Nephron progenitor cell (in vitro differentiated cells): ENCODE results near the gene TGFBRAP1.
A peak's percentile ranks its signal among the peaks of the same experiment; 100 is the strongest.

Experiments
- DNase-seq: peaks from one replicate; pipeline ENCODE4 v3.0.0; 2021
- H3K27ac Mint-ChIP-seq: 2 replicates; pipeline ENCODE4 v1.8.0; 2021; ENCODE audit warnings: mild to moderate bottlenecking, moderate library complexity, mixed read lengths
- H3K27me3 Mint-ChIP-seq: 2 replicates; pipeline ENCODE4 v1.8.0; 2021; ENCODE audit warnings: mild to moderate bottlenecking, low read depth, mixed read lengths; ENCODE audit not compliant: poor library complexity
- H3K36me3 Mint-ChIP-seq: 2 replicates; pipeline ENCODE4 v1.8.0; 2021; ENCODE audit warnings: low read depth, mixed read lengths
- H3K4me1 Mint-ChIP-seq: 2 replicates; pipeline ENCODE4 v1.8.0; 2021; ENCODE audit warnings: mixed read lengths
- H3K4me3 Mint-ChIP-seq: 2 replicates; pipeline ENCODE4 v1.8.0; 2021; ENCODE audit warnings: mild to moderate bottlenecking, moderate library complexity, mixed read lengths
- H3K9me3 Mint-ChIP-seq: 2 replicates; pipeline ENCODE4 v1.8.0; 2021; ENCODE audit warnings: mild to moderate bottlenecking, moderate library complexity, mixed read lengths
- TF ChIP-seq, protein P1 (sequence below): fragments of 200-600 bp; sonication (generic); IDR thresholded peaks from 2 replicates; pipeline ENCODE4 v1.5.0; 2021; ENCODE audit warnings: antibody characterized with exemption

Gene TGFBRAP1

DNA sequence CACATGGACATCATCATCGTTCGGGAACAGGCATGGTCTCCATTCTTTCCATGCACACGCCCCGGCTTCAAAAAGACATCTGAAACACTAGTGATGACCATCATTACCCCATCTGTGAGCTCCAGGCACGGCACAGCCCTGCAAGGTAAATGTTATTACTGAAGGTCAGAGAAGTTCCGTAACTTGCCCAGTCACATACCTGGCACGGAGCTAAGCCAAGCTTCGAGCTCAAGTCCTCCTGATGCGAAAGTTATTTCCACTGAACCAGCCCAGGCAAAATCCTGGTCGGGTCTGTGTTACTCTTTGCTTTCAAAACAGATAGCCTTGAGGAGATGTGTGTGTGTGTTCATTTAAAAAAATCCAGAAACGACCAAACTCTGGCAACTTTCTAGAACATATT, 46.5 kb upstream of the TGFBRAP1 start:
- Mint-ChIP-seq H3K27me3 (no peaks in the 10 kb centered on the region), H3K36me3 (peaks cover 20% of the 10 kb centered on the region), H3K4me3 (no peak overlapping the region), H3K27ac (no peak overlapping the region), H3K4me1 (peaks cover 37% of the 10 kb centered on the region), H3K9me3 (no peaks in the 10 kb centered on the region)
- TF ChIP-seq, protein P1, sequence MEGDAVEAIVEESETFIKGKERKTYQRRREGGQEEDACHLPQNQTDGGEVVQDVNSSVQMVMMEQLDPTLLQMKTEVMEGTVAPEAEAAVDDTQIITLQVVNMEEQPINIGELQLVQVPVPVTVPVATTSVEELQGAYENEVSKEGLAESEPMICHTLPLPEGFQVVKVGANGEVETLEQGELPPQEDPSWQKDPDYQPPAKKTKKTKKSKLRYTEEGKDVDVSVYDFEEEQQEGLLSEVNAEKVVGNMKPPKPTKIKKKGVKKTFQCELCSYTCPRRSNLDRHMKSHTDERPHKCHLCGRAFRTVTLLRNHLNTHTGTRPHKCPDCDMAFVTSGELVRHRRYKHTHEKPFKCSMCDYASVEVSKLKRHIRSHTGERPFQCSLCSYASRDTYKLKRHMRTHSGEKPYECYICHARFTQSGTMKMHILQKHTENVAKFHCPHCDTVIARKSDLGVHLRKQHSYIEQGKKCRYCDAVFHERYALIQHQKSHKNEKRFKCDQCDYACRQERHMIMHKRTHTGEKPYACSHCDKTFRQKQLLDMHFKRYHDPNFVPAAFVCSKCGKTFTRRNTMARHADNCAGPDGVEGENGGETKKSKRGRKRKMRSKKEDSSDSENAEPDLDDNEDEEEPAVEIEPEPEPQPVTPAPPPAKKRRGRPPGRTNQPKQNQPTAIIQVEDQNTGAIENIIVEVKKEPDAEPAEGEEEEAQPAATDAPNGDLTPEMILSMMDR, result no peak
- DNase-seq, result no peak

DNA sequence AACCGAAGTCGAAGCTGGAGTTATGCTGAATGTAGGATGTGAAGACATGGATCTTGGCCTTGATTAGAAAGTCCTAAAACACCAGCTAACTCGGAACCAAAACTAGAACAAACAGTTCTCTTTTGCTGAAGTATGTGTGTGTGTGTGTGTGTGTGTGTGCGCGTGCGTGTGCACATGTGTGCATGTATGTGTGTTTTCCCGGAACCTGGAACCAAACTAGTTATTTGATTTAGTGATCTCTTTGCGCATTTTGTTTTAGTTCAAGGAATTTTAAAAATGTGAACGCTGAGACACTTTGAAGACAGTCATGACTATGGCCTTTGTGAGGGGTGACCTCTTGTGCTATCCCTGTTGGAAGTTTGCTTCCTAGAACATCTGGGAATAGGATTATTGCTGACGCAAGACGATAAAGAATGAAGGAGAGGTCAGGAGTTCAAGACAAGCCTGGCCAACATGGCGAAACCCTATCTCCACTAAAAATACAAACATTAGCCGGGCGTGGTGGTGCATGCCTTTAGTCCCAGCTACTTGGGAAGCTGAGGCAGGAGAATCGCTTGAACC, 45.5 kb upstream of the TGFBRAP1 start:
- Mint-ChIP-seq H3K9me3 (no peaks in the 10 kb centered on the region), H3K4me3 (no peak overlapping the region), H3K27ac (peak overlapping the region; percentile 32), H3K4me1 (peaks cover 38% of the 10 kb centered on the region), H3K36me3 (peaks cover 21% of the 10 kb centered on the region), H3K27me3 (no peaks in the 10 kb centered on the region)
- DNase-seq, result no peak
- TF ChIP-seq, protein P1, result no peak

DNA sequence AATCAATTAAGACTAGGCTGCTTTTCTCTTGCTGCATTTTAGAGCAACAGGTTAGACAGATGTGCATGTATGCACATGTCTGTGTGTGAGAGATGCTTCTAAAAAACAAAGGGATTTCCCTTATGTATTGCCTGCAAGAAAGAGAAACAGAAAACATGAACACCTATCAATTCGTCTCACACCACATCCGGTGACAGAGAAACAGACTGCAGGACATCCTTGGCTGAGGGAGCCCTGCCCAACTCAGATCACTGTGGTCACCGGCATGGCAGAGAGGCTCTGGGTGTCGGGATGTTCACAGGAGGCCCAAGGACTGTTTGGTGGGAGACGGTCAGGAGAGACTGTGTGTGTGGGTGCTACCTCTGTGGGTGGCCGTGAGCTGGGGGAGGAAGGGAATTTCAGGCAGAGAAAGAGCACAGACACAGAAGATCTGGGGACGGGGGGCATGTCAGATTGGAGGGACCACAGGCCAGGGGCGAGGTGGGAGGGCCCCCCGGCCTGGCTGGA, 44.4 kb upstream of the TGFBRAP1 start:
- peak overlapping the region; percentile 31 for H3K27ac Mint-ChIP-seq

DNA sequence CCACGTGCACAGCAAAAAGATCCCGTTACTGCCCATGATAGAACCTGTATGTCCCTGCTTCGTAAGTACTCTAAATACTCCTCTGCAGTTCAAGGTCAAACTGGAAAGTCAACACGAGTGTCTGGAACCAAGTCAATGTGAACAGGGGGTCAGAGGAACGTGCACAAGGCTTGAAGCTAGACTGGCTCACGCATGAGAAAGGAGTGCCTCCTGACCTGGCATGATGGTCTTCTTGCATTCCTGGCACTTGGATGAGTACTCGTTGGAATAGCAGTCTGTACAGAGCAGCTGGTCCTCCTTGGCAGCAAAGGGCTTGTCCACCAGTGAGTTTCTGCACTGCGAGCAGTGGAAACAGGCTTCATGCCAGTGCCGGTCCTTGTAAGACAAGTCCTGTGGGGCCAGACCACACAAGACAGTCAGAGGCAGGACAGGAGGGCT, 43.8 kb upstream of the TGFBRAP1 start:
- no peaks in the 10 kb centered on the region for H3K9me3 Mint-ChIP-seq
- peaks cover 27% of the 10 kb centered on the region for H3K36me3 Mint-ChIP-seq
- no peak for DNase-seq
- no peak overlapping the region for H3K4me3 Mint-ChIP-seq
- H3K27me3 Mint-ChIP-seq, result no peaks in the 10 kb centered on the region
- peaks cover 35% of the 10 kb centered on the region for H3K4me1 Mint-ChIP-seq
- TF ChIP-seq, protein P1, result no peak
- H3K27ac Mint-ChIP-seq, result peak overlapping the region; percentile 8

More for the DNA sequence above, 44.4 kb upstream of the TGFBRAP1 start:
- TF ChIP-seq, protein P1, result no peak
- no peak overlapping the region for H3K4me3 Mint-ChIP-seq
- no peaks in the 10 kb centered on the region for H3K9me3 Mint-ChIP-seq
- DNase-seq, result no peak
- no peaks in the 10 kb centered on the region for H3K27me3 Mint-ChIP-seq
- H3K4me1 Mint-ChIP-seq, result peaks cover 39% of the 10 kb centered on the region
- peaks cover 27% of the 10 kb centered on the region for H3K36me3 Mint-ChIP-seq

DNA sequence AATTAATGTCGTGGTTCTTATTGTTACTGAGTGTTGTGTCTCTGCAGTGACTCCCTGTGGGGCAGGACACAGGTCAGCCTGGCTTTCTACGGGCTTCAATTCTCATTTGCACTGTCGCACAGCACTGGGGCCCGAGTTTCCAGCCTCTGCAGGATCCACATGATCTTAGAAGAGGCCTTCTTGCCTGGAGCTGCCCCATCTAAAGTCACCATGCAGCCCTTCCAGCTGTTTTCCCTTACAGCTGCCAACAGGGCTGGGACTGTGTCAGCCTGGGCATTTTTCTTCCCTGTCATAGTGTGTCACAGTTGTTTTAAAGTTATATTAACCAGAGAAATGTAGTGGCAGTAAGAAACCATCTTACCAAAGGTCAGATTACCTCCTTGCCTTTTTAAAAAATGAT, 42.3 kb upstream of the TGFBRAP1 start:
- H3K9me3 Mint-ChIP-seq, result no peaks in the 10 kb centered on the region
- peaks cover 32% of the 10 kb centered on the region for H3K36me3 Mint-ChIP-seq
- peaks cover 33% of the 10 kb centered on the region for H3K4me1 Mint-ChIP-seq
- no peak overlapping the region for H3K27ac Mint-ChIP-seq
- H3K4me3 Mint-ChIP-seq, result no peak overlapping the region
- H3K27me3 Mint-ChIP-seq, result no peaks in the 10 kb centered on the region
- DNase-seq, result no peak
- TF ChIP-seq, protein P1, result no peak

DNA sequence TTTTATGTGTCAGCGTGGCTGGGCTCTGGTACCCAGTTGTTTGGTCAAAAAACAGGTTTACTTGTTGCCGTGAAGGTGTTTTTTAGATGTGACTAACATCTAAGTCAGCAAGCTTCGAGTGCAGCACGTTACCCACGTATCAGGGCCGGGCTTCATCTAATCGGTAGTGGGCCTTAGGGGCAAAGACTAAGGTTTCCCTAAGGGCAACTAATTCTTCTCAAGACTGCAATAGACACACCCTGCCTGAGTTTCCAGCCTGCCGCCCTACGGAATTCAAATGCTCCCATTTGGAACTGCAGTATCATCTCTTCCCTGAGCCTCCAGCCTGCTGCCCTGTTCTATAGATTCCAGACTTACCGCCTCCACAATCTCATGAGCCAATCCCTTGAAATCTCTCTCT, 41.6 kb upstream of the TGFBRAP1 start:
- peak overlapping the region; percentile 8 for H3K27ac Mint-ChIP-seq
- TF ChIP-seq, protein P1, result no peak
- H3K4me3 Mint-ChIP-seq, result no peak overlapping the region
- peaks cover 30% of the 10 kb centered on the region for H3K4me1 Mint-ChIP-seq
- DNase-seq, result no peak
- H3K27me3 Mint-ChIP-seq, result no peaks in the 10 kb centered on the region
- H3K36me3 Mint-ChIP-seq, result peaks cover 32% of the 10 kb centered on the region
- no peaks in the 10 kb centered on the region for H3K9me3 Mint-ChIP-seq
